GM12872 (cell line): ENCODE data around the gene CPEB3.

Experiments
- CTCF ChIP-seq: IDR thresholded peaks from 3 replicates; pipeline ENCODE4 v1.5.1; 2011; ENCODE audit warnings: low read depth, mild to moderate bottlenecking, low read length, moderate library complexity; ENCODE audit not compliant: insufficient read depth

Gene CPEB3

GRCh38 chr10:92290837-92291615, at the start of gene CPEB3, which contains the start of gene MARCHF5:
TSS of gene CPEB3 (minus strand) at chr10:92291078. CDS start at chr10:92240350, 50,728 bp downstream.
TSS of gene MARCHF5 (plus strand) at chr10:92291167. CDS start at chr10:92291495, 328 bp downstream.
- TF ChIP-seq CTCF: peak; percentile 65

DNA sequence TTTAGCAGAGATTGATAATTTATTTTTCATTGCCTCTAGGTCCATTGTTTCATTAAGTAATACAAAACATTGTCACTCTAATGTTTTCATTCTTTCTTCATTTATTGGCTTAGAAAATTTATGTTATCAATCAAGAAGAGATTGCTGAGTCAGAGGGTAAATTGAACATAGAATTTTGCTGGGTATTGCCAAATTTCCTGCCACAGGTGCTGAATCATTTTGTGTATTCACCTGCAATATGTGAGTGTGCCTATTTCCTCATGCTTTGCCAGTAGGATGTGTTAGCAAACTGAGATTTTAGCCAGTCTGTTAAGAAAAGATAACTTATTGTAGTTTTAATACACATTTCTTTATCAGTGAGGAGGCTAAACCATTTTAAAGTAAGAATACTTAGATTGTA, 38.1 kb upstream of the CPEB3 start:
- no peak for TF ChIP-seq CTCF

- TF ChIP-seq CTCF: no peak
Measured at GRCh38 chr10:92327445-92328433, 36.9 kb upstream of the CPEB3 start.

DNA sequence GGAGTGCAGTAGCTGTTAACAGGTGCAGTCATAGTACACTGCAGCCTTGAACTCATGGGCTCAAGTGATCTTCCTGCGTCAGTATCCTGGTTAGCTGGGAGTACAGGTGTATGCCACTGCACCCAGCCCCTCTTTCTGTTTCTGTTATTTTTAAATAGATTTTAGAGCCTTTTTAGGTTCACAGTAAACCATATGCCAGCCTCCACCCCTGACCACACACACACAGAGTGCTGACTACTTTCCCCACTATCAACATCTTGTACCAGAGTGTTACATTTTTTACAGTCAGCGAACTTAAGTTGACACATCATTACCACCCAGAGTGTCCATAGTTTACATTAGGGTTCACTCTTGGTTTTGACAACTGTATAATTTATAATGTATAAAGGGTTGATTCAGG, 32.2 kb upstream of the CPEB3 start:
- no peak for TF ChIP-seq CTCF

GRCh38 chr10:92316610-92317009, 25.7 kb upstream of the CPEB3 start:
- no peak for TF ChIP-seq CTCF

GRCh38 chr10:92313750-92314149, 22.9 kb upstream of the CPEB3 start:
- TF ChIP-seq CTCF: no peak

DNA sequence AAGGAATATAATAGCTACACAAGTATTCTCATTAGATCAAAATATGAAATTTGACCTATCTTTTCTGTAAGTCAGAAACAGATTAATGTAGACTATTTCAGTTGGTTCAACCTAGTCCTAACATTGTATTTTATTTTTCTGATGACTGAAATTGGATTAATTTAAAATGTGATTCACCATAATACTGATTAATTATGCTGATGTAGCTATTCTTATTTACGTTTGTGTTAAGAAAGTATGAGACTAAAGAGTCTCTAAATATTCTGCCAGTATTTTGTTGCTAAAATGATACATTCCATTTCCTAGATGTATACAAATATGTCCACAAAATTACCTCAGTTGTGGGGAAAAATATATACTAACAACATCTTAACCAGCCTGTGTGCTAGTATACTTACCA, 18.4 kb upstream of the CPEB3 start:
- no peak for TF ChIP-seq CTCF
